Thoracic aorta (tissue), 2 donors: ENCODE results near the gene TNNT3. TPM values are rescaled to one million over a fixed set of nuclear protein-coding genes. Genes with fewer than 3 reads are reported as not detected.

Experiments
- ATAC-seq: fragments of 150-250 bp; one replicate; pipeline ENCODE4 v1.8.0; 2017; ENCODE audit warnings: low read depth; ENCODE audit not compliant: insufficient number of reproducible peaks, low FRiP score
- DNase-seq: peaks from one replicate; pipeline ENCODE4 v3.0.0-alpha.2; 2020; ENCODE audit warnings: low spot score
- H3K27ac ChIP-seq, 2 donors: fragments of 200-600 bp; sonication (generic); 1 replicate in 1 of 2; 2 replicates in 1 of 2; pipeline ENCODE4 v1.5.1; 2016; ENCODE audit warnings: mild to moderate bottlenecking in 2 of 2, moderate library complexity in 2 of 2
- H3K27me3 ChIP-seq: fragments of 200-600 bp; sonication (generic); replicated peaks from 2 replicates; pipeline ENCODE4 v1.6.0; 2016; ENCODE audit warnings: mild to moderate bottlenecking; ENCODE audit not compliant: insufficient read depth
- H3K36me3 ChIP-seq: fragments of 200-600 bp; sonication (generic); one replicate; pipeline ENCODE4 v1.5.1; 2016
- H3K4me1 ChIP-seq, 2 donors: fragments of 200-600 bp; sonication (generic); 1 replicate in 1 of 2; 2 replicates in 1 of 2; pipeline versions ENCODE4 v1.5.1 to v1.6.0; 2016; ENCODE audit warnings: low read depth in 2 of 2, mild to moderate bottlenecking in 1 of 2; ENCODE audit not compliant: control insufficient read depth in 1 of 2
- H3K4me3 ChIP-seq: fragments of 200-600 bp; sonication (generic); 2 replicates; pipeline ENCODE4 v1.5.1; 2016; ENCODE audit warnings: mild to moderate bottlenecking
- H3K9me3 ChIP-seq: fragments of 200-600 bp; sonication (generic); 2 replicates; pipeline ENCODE4 v1.5.1; 2016
- total RNA-seq, 2 donors: library from RNA; depleted of rRNA; stranded (reverse); fragments of >200 nt; gene quantifications; one replicate each; pipeline versions ENCODE4 v1.1.0 to v1.2.3, GENCODE V29; 2016
- TF ChIP-seq, protein P1 (sequence below): fragments of 200-600 bp; sonication (generic); IDR thresholded peaks from one replicate; pipeline ENCODE4 v1.5.1; 2019; ENCODE audit warnings: antibody characterized with exemption

Gene TNNT3
- total RNA-seq, 2 donors from 2014 or later, result 8.3 to 9.7 TPM

DNA sequence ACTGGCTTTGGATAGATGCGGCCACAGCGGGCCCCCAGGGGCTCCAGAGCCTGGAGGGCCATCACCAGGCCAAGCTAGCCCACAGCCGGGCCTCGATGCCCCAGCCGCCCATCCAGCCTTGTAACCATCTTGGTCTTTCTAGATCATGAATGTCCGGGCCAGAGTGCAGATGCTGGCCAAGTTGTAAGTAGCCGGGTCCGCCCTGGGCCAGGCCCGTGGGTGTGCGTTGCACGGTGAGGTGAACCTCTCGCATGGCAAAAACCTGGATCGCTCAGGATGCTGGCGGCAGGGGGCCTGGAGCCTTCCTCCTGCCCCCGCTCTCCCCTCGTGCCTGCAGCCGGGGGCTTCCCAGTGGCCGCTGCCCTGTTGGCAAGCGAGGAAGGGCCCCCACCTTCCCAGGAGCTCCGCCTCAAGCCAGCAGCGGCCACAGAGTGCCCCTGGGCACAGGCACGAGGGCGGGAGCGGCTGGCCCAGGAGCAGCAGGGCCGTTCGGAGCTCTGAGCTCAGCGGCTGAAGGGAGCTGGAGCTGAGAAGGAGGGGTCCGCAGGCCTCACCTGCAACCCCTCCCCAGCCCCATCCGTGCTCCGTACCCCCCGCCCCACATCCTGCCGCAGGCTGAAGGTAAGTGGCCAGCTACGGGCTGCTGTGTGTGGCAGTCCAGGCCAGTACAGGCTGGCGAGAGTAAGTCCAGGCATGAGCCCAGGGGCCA, 16.7 kb downstream of the TNNT3 start:
- DNase-seq (no peak), ATAC-seq (no peak)
- Histone ChIP-seq H3K27ac (no peak overlapping the region), H3K27me3 (no peaks in the 10 kb centered on the region), H3K9me3 (no peaks in the 10 kb centered on the region), H3K4me1 (peaks cover 0 to 11% of the 10 kb centered on the region in 2 donors), H3K4me3 (no peak overlapping the region), H3K36me3 (no peaks in the 10 kb centered on the region)
- TF ChIP-seq, protein P1, sequence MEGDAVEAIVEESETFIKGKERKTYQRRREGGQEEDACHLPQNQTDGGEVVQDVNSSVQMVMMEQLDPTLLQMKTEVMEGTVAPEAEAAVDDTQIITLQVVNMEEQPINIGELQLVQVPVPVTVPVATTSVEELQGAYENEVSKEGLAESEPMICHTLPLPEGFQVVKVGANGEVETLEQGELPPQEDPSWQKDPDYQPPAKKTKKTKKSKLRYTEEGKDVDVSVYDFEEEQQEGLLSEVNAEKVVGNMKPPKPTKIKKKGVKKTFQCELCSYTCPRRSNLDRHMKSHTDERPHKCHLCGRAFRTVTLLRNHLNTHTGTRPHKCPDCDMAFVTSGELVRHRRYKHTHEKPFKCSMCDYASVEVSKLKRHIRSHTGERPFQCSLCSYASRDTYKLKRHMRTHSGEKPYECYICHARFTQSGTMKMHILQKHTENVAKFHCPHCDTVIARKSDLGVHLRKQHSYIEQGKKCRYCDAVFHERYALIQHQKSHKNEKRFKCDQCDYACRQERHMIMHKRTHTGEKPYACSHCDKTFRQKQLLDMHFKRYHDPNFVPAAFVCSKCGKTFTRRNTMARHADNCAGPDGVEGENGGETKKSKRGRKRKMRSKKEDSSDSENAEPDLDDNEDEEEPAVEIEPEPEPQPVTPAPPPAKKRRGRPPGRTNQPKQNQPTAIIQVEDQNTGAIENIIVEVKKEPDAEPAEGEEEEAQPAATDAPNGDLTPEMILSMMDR, result no peak

DNA sequence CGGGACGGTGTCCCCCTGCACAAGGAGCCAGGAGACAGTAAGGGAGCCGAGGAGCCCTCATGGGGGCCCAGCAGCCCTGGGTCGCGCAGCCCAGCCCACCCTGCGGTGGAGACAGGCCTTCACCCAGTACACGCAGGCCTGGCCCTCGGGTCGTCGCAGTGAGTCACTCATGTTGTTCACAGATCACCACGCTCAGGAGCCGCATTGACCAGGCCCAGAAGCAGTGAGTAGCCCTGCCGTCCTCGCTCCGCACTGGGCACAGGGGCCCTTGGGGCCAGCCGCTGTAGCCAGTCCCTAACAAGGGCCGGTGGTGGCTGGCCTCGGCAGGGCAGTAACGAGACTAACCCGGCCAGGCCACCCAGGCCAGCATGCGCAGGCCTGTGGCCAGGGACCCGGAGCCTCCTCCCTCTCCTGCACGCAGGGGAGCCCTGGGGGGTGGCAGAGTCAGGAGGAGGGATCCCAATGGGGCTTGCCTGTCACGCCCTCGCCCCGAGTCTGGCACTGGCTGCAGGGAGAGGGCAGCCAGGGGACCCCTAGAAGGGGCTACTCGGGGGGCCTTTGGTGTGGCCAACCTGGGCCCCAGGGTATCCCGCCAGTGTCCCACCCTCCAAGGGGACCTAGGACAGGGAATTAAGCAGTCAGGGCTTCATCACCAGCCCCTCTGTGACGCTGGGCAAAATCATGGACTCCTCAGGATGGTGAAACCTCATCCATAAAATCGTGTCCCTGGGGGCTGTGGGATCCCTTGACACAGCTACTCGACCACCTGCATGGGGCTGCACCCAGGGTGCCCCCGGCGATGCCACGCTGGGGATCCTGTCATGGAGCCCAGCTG, 17.5 kb downstream of the TNNT3 start:
- ATAC-seq, result no peak

DNA sequence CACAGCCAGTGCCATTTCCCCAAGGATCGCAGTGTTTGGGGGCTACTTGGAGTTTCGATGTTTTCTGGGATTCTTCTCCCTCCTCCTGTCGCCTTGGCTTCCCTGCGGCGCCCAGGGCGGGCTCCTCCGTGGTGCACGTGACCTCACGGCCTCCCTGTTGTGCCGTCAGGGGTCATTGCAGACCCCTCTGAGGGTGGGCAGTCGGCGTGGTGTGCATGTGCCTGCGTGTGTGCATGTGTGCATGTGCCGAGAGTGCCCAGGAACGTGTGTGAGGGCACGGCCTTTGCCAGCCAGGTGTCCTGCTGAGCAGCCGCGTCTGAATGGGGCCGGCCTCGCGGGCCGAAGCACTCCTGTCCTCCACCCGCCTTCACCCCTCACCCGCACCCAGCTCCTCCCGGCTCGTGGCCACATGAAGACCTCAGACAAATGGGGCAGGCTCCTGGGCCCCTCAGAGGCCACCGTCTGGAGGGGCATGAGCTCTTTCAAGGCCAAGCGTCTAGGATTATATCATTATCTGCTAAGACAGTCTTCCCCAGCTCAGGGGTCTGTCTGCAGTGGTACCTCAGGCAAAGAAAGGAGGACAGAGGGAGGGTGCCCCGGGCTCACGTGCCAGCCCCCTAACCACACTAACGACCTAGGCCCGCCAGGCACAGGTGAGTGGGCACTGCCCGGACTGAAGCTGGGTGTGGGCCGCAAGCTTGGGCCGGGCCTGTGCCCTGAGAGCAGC, 18.3 kb downstream of the TNNT3 start:
- ATAC-seq (no peak), DNase-seq (no peak)
- Histone ChIP-seq H3K27ac (no peak overlapping the region), H3K27me3 (no peaks in the 10 kb centered on the region), H3K4me1 (peaks cover 0 to 5% of the 10 kb centered on the region in 2 donors), H3K36me3 (no peaks in the 10 kb centered on the region), H3K4me3 (no peak overlapping the region), H3K9me3 (no peaks in the 10 kb centered on the region)
- TF ChIP-seq, protein P1, result no peak

More for the DNA sequence above, 17.5 kb downstream of the TNNT3 start:
- DNase-seq, result no peak
- Histone ChIP-seq H3K4me3 (no peak overlapping the region), H3K4me1 (peaks cover 0 to 5% of the 10 kb centered on the region in 2 donors), H3K36me3 (no peaks in the 10 kb centered on the region), H3K9me3 (no peaks in the 10 kb centered on the region), H3K27me3 (no peaks in the 10 kb centered on the region), H3K27ac (no peak overlapping the region)
- TF ChIP-seq, protein P1, result no peak

DNA sequence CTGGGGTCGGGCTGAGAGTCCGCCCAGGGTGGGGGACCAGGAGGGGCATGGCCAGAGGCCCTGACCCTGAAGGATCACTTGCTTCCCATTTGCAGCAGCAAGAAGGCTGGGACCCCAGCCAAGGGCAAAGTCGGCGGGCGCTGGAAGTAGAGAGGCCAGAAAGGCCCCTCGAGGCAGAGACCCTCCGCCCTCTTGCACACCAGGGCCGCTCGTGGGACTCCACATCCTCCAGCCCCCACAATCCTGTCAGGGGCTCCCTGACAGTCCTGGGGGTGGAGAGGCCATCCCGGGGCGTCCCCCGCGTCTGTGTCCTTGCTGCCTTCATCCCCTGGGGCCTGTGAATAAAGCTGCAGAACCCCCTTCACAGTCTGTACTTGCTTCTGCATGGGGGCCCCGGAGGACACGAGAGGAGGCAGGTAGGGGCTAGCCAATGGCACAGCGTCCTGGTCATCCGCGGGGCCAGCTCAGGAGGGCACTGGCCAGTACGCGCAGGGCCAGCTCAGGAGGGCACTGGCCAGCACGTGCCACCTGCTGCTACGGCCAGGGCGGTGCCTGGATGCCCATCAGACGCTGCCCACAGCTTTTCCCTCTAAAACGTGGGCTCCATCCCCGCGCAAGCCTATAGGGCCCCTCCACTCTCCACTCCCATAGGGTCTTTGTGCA, 19.0 kb downstream of the TNNT3 start:
- Histone ChIP-seq H3K4me1 (peaks cover 0 to 5% of the 10 kb centered on the region in 2 donors), H3K4me3 (no peak overlapping the region), H3K9me3 (no peaks in the 10 kb centered on the region), H3K27ac (no peak overlapping the region), H3K36me3 (no peaks in the 10 kb centered on the region), H3K27me3 (no peaks in the 10 kb centered on the region)
- DNase-seq (no peak), ATAC-seq (no peak)
- TF ChIP-seq, protein P1, result no peak
